A549 (cell line): Measurements from ENCODE around the gene HOXB8.

ENCODE experiments used
- CTCF ChIP-seq: fragments of >200 bp; sonication (Bioruptor Twin); formaldehyde crosslinking; IDR thresholded peaks from 3 replicates; pipeline ENCODE4 v1.5.1; 2016
- ELK1 ChIP-seq: fragments of 150-350 bp; IDR thresholded peaks from 2 replicates; pipeline ENCODE4 v1.6.1; 2014; ENCODE audit warnings: low read depth, mild to moderate bottlenecking, low read length
- JUNB ChIP-seq: fragments of >200 bp; sonication (Bioruptor Twin); formaldehyde crosslinking; IDR thresholded peaks from 2 replicates; pipeline ENCODE4 v1.6.1; 2016

- no peak for TF ChIP-seq JUNB
- TF ChIP-seq CTCF: no peak
- TF ChIP-seq ELK1: no peak
These were observed 46.4 kb downstream of the HOXB8 start for GRCh38 chr17:48568499-48569239.
